HL-60 (cell line): ENCODE results near the gene ZNF503.

Source experiments
- CTCF ChIP-seq: IDR thresholded peaks from one replicate; pipeline ENCODE4 v1.5.1; 2011; ENCODE audit warnings: low read length, control low read depth, inconsistent platforms; ENCODE audit not compliant: insufficient read depth
- POLR2AphosphoS5 ChIP-seq: IDR thresholded peaks from 2 replicates; pipeline ENCODE4 v1.6.1; 2012; ENCODE audit warnings: low read depth
- SPI1 ChIP-seq: IDR thresholded peaks from 2 replicates; pipeline ENCODE4 v1.6.1; 2012; ENCODE audit warnings: low read depth, mild to moderate bottlenecking, borderline replicate concordance

- TF ChIP-seq CTCF (no peak), SPI1 (no peak), POLR2AphosphoS5 (no peak)
Observed at GRCh38 chr10:75397496-75398199, 3.9 kb downstream of the ZNF503 start.
